Bronchial epithelial cell (primary cell): ENCODE results near the gene ZNF597. TPM values are rescaled to one million over a fixed set of nuclear protein-coding genes. Genes with fewer than 3 reads are reported as not detected.

ENCODE experiments used
- DNase-seq: peaks from one replicate; pipeline ENCODE4 v3.0.0-alpha.2; 2010; ENCODE audit warnings: low read depth
- FAIRE-seq: peaks from 2 replicates; lab custom pipeline; 2011; peaks lifted over from hg19 to GRCh38; lab: Jason Lieb, UNC
- H3K27me3 ChIP-seq: 2 replicates; pipeline ENCODE4 v1.5.1; 2011; ENCODE audit warnings: low read length; ENCODE audit not compliant: control insufficient read depth, insufficient read depth
- H3K36me3 ChIP-seq: 2 replicates; pipeline ENCODE4 v1.5.1; 2011; ENCODE audit warnings: low read length; ENCODE audit not compliant: control insufficient read depth, insufficient read depth
- H3K4me3 ChIP-seq: 2 replicates; pipeline ENCODE4 v1.5.1; 2011; ENCODE audit warnings: mild to moderate bottlenecking, low read depth, low read length, control low read depth
- CTCF ChIP-seq: IDR thresholded peaks from 2 replicates; pipeline ENCODE4 v1.5.1; 2011; ENCODE audit warnings: mild to moderate bottlenecking, moderate library complexity, low read length, control low read depth, inconsistent platforms; ENCODE audit not compliant: insufficient read depth, severe bottlenecking
- total RNA-seq: library from RNA; depleted of rRNA; stranded (reverse); fragments of >200 nt; gene quantifications from 2 replicates; pipeline ENCODE4 v1.2.1, GENCODE V29; 2014

ZNF597 gene
- total RNA-seq: 1.3 and 1.9 TPM in 2 replicates

- no peaks in the 10 kb centered on the region for H3K27me3 ChIP-seq
- peak within 1 kb of the TSS; percentile 57 for H3K4me3 ChIP-seq
- DNase-seq (peak; percentile 85), FAIRE-seq (no peak)
- no peak for TF ChIP-seq CTCF
- H3K36me3 ChIP-seq: peaks cover 2% of the 10 kb centered on the region
Measured at GRCh38 chr16:3443108-3444031, at the start of gene ZNF597, which contains the start of gene NAA60. TSS of gene ZNF597 (minus strand) at chr16:3443504. CDS start at chr16:3443153, 351 bp downstream. TSS of gene NAA60 (plus strand) at chr16:3443680. CDS start at chr16:3476228, 32,548 bp downstream.

GRCh38 chr16:3492356-3492755 lies 49.1 kb upstream of the ZNF597 start:
- FAIRE-seq (no peak), DNase-seq (no peak)
- Histone ChIP-seq H3K27me3 (no peaks in the 10 kb centered on the region), H3K36me3 (no peaks in the 10 kb centered on the region), H3K4me3 (no peak overlapping the region)
- no peak for TF ChIP-seq CTCF

GRCh38 chr16:3490911-3491629 lies 47.8 kb upstream of the ZNF597 start:
- FAIRE-seq (no peak), DNase-seq (no peak)
- TF ChIP-seq CTCF: no peak
- no peak overlapping the region for H3K4me3 ChIP-seq
- peaks cover under 1% of the 10 kb centered on the region for H3K36me3 ChIP-seq
- H3K27me3 ChIP-seq: no peaks in the 10 kb centered on the region

GRCh38 chr16:3488801-3489200 lies 45.5 kb upstream of the ZNF597 start:
- no peak for DNase-seq
- Histone ChIP-seq H3K4me3 (no peak overlapping the region), H3K27me3 (no peaks in the 10 kb centered on the region), H3K36me3 (peaks cover 17% of the 10 kb centered on the region)
- no peak for FAIRE-seq
- TF ChIP-seq CTCF: no peak

GRCh38 chr16:3487521-3488410 lies 44.5 kb upstream of the ZNF597 start:
- no peak for TF ChIP-seq CTCF
- FAIRE-seq (no peak), DNase-seq (no peak)
- H3K36me3 ChIP-seq: peaks cover 25% of the 10 kb centered on the region
- H3K27me3 ChIP-seq: no peaks in the 10 kb centered on the region
- H3K4me3 ChIP-seq: no peak overlapping the region
